ENCODE results near the gene TRAM2. TPM values are rescaled to one million over a fixed set of nuclear protein-coding genes. Genes with fewer than 3 reads are reported as not detected.

The TRAM2 gene
- total and polyA plus RNA-seq, 10 of the 15 experiments (the other 5 are each of a cell fraction or from before 2014, with no cell fraction given): 2.5 to 15.0 (median 11.0) TPM

DNA sequence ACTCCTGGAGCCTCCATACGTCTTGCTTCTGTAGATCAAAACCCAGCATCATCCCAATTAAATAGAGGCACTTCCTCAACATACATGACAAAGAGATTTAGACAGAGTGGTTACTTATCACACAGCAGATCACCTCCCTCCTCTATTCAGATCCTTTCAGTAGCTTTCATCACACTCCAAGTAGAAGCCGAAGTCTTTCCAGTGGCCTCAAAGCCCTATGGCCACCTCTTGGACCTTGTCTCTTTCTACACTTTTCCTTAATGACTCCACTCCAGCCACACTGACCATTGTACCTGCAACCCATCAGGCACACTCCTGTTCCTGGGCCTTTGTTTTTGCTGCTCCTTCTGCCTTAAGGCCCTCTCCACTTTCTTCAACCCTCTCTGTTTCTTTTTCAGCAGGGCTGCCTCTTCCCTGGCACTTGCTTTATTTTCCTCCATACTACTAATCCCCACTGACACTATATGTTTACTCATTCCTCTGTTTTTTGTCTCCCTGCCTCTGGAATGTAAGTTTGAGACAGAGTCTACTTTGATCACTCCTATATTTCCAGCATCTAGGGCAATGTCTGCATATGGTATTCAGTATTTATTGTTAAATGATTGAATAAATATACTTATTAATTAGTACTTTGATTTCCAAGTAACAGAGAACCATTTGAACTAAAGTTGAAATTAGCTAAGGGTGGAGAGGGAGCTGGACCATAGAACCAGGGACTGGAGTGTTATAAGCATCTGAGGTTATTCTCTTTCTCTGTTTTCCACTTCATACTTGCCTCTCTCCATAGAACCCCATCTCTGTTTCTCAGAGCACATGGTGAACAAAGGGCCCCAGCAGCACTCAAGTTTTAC is 43.4 kb upstream of the TRAM2 start (continued):
- TF ChIP-seq, protein P1, sequence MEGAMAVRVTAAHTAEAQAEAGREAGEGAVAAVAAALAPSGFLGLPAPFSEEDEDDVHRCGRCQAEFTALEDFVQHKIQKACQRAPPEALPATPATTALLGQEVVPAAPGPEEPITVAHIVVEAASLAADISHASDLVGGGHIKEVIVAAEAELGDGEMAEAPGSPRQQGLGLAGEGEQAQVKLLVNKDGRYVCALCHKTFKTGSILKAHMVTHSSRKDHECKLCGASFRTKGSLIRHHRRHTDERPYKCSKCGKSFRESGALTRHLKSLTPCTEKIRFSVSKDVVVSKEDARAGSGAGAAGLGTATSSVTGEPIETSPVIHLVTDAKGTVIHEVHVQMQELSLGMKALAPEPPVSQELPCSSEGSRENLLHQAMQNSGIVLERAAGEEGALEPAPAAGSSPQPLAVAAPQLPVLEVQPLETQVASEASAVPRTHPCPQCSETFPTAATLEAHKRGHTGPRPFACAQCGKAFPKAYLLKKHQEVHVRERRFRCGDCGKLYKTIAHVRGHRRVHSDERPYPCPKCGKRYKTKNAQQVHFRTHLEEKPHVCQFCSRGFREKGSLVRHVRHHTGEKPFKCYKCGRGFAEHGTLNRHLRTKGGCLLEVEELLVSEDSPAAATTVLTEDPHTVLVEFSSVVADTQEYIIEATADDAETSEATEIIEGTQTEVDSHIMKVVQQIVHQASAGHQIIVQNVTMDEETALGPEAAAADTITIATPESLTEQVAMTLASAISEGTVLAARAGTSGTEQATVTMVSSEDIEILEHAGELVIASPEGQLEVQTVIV (IDR thresholded peaks at IDR 0.05; ENCODE audit: borderline replicate concordance, partially characterized antibody): no peak
- TF ChIP-seq JUNB (IDR thresholded peaks at IDR 0.05) (no peak), CHD4 (IDR thresholded peaks at IDR 0.05) (no peak), CREM (IDR thresholded peaks at IDR 0.05; ENCODE audit: low read depth) (no peak), NRF1 (conservative IDR thresholded peaks at IDR 0.05; ENCODE audit: low read depth, low read length) (no peak), POLR2A (IDR thresholded peaks at IDR 0.05; ENCODE audit: low read depth, low read length) (no peak), MTA2 (IDR thresholded peaks at IDR 0.05; ENCODE audit: low read depth) (no peak), BMI1 (IDR thresholded peaks at IDR 0.05; ENCODE audit: borderline replicate concordance) (no peak)
- TF ChIP-seq, protein P2, sequence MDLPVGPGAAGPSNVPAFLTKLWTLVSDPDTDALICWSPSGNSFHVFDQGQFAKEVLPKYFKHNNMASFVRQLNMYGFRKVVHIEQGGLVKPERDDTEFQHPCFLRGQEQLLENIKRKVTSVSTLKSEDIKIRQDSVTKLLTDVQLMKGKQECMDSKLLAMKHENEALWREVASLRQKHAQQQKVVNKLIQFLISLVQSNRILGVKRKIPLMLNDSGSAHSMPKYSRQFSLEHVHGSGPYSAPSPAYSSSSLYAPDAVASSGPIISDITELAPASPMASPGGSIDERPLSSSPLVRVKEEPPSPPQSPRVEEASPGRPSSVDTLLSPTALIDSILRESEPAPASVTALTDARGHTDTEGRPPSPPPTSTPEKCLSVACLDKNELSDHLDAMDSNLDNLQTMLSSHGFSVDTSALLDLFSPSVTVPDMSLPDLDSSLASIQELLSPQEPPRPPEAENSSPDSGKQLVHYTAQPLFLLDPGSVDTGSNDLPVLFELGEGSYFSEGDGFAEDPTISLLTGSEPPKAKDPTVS (IDR thresholded peaks at IDR 0.05; ENCODE audit: low read depth, low read length): no peak
